Spleen (tissue), 11 donors: ENCODE data around the gene IGSF21. TPM values are rescaled to one million over a fixed set of nuclear protein-coding genes. Genes with fewer than 3 reads are reported as not detected.

ENCODE experiments used
- DNase-seq: peaks from one replicate; pipeline ENCODE4 v3.0.0-alpha.2; 2020
- H3K27ac ChIP-seq, 8 donors: fragments of 200-600 bp; sonication (generic) in 7 of 8; 1 replicate in 4 of 8; 2 replicates in 4 of 8; pipeline versions ENCODE4 v1.5.0 to v1.8.0; 2016 to 2021; ENCODE audit warnings: inconsistent platforms in 4 of 8, mild to moderate bottlenecking in 4 of 8, moderate library complexity in 1 of 8
- H3K27me3 ChIP-seq, 7 donors: fragments of 200-600 bp; sonication (generic) in 6 of 7; replicated peaks in 1 of 7; 1 replicate in 4 of 7; 2 replicates in 3 of 7; pipeline versions ENCODE4 v1.5.0 to v1.8.0; 2016 to 2021; ENCODE audit warnings: inconsistent platforms in 3 of 7, mild to moderate bottlenecking in 1 of 7
- H3K36me3 ChIP-seq, 6 donors: fragments of 200-600 bp; sonication (generic) in 5 of 6; 1 replicate in 4 of 6; 2 replicates in 2 of 6; pipeline versions ENCODE4 v1.5.0 to v1.8.0; 2016 to 2021; ENCODE audit warnings: inconsistent platforms in 2 of 6
- H3K4me1 ChIP-seq, 6 donors: fragments of 200-600 bp; sonication (generic) in 5 of 6; 1 replicate in 3 of 6; 2 replicates in 3 of 6; pipeline versions ENCODE4 v1.5.0 to v1.8.0; 2016 to 2021; ENCODE audit warnings: inconsistent platforms in 3 of 6
- H3K4me3 ChIP-seq, 8 donors: fragments of 200-600 bp; sonication (generic) in 7 of 8; 1 replicate in 4 of 8; 2 replicates in 4 of 8; pipeline versions ENCODE4 v1.5.0 to v1.8.0; 2016 to 2021; ENCODE audit warnings: inconsistent platforms in 4 of 8, mild to moderate bottlenecking in 4 of 8, moderate library complexity in 2 of 8
- H3K9me3 ChIP-seq, 8 donors: fragments of 200-600 bp; sonication (generic) in 7 of 8; 1 replicate in 4 of 8; 2 replicates in 4 of 8; pipeline versions ENCODE4 v1.5.0 to v1.8.0; 2016 to 2021; ENCODE audit warnings: inconsistent platforms in 4 of 8
- CTCF ChIP-seq, 11 experiments: fragments of 200-600 bp in 7 of 11; fragments of 450-650 bp in 4 of 11; sonication (generic) in 4 of 11; IDR thresholded peaks in 8 of 11; conservative IDR thresholded peaks in 3 of 11; 1 replicate in 7 of 11; 2 replicates in 4 of 11; pipeline versions ENCODE4 v1.4.0 to v1.8.0; 2016 to 2021; ENCODE audit warnings: antibody characterized with exemption in 11 of 11, inconsistent platforms in 4 of 11, mild to moderate bottlenecking in 1 of 11
- POLR2A ChIP-seq, 3 donors: fragments of 450-650 bp; IDR thresholded peaks; one replicate each; pipeline ENCODE4 v1.5.1; 2017; ENCODE audit warnings: antibody characterized with exemption in 3 of 3, mild to moderate bottlenecking in 1 of 3
- POLR2AphosphoS5 ChIP-seq, 3 donors: sonication (generic); formaldehyde crosslinking; IDR thresholded peaks; one replicate each; pipeline ENCODE4 v1.5.1; 2017; ENCODE audit warnings: antibody characterized with exemption in 3 of 3
- WGBS, 5 donors: extraction: QIAGEN DNeasy Blood & Tissue Kit in 3 of 5; methylation state at CpG; one replicate each; pipeline versions ENCODE4 v1.1.5 to v1.1.7; 2013 to 2018; 5-methylcytosine and 5-hydroxymethylcytosine counted together
- intact Hi-C: fragments of 100-400 bp; cut with DNase I; formaldehyde crosslinking; loops from one replicate; pipeline ENCODE4 v1.15.0; 2023; ENCODE audit warnings: low total_unique reads
- polyA plus RNA-seq, 3 donors: library from polyadenylated mRNA; stranded (reverse); fragments of 200-250 nt; gene quantifications; one replicate each; pipeline ENCODE4 v1.2.1, GENCODE V29; 2013
- total RNA-seq, 7 donors: library from RNA; depleted of rRNA in 3 of 7; stranded (reverse); fragments of >200 nt in 3 of 7; fragmentation: NEBNext Ultra II Directional in 4 of 7; extraction: Animal tissue kit (Norgen Biotek cat#: 25700) in 4 of 7; gene quantifications; one replicate each; pipeline versions ENCODE4 v1.1.0 to v1.2.1, GENCODE V29; 2016 to 2021
- donor health status: healthy with polysubstance abuse.
- donor health status: DM: no; HTN: no; CAD: no; lungs with moderate emphysema.
- donor health status: DM: no; HTN: no; CAD: no.
- donor health status: Bipolar disorder and iron deficiency.
- donor health status: healthy.
- donor health status: DM: no; HTN: no; CAD: no.
- donor health status: DM: yes; HTN: yes; CAD: no.

IGSF21 gene
- total and polyA plus RNA-seq, 10 donors = 1.6 to 35.0 (median 20.6) TPM

- Histone ChIP-seq H3K27ac (no peak overlapping the region), H3K36me3 (no peaks in the 10 kb centered on the region), H3K4me1 (no peaks in the 10 kb centered on the region), H3K4me3 (no peak overlapping the region), H3K27me3 (peaks cover 0 to 78% (median 4%) of the 10 kb centered on the region in 7 donors), H3K9me3 (no peaks in the 10 kb centered on the region)
- no peak for DNase-seq
- intact Hi-C loops = no loop called here
- TF ChIP-seq POLR2AphosphoS5 (IDR thresholded peaks at IDR 0.05) = no peak
- TF ChIP-seq CTCF (IDR thresholded peaks at IDR 0.05 in 8 of 11, conservative IDR thresholded peaks at IDR 0.05 in 3 of 11) = no peak
- TF ChIP-seq POLR2A (IDR thresholded peaks at IDR 0.05) = no peak
- 43 to 53% (median 51%) methylated on average over 10 to 13 of the region's 13 CpGs for WGBS, 5 donors
These were observed 175.4 kb downstream of the IGSF21 start for GRCh38 chr1:18282851-18283600.

- DNase-seq = no peak
- intact Hi-C loops = no loop called here
- no peak overlapping the region for H3K4me3 ChIP-seq
- no peak overlapping the region for H3K27ac ChIP-seq
- 54 to 59% (median 55%) methylated on average over 13 of the region's 13 CpGs for whole genome bisulfite sequencing, 5 donors
- H3K36me3 ChIP-seq = no peaks in the 10 kb centered on the region
- TF ChIP-seq POLR2AphosphoS5 (IDR thresholded peaks at IDR 0.05) (no peak), POLR2A (IDR thresholded peaks at IDR 0.05) (no peak)
- H3K27me3 ChIP-seq = peaks cover 0 to 83% (median 4%) of the 10 kb centered on the region in 7 donors
- no peaks in the 10 kb centered on the region for H3K9me3 ChIP-seq
- no peaks in the 10 kb centered on the region for H3K4me1 ChIP-seq
These were observed 176.2 kb downstream of the IGSF21 start for GRCh38 chr1:18283601-18284385.

- Histone ChIP-seq H3K4me3 (no peak overlapping the region), H3K27me3 (peaks cover 0 to 87% (median 4%) of the 10 kb centered on the region in 7 donors), H3K27ac (no peak overlapping the region), H3K4me1 (no peaks in the 10 kb centered on the region), H3K36me3 (no peaks in the 10 kb centered on the region), H3K9me3 (no peaks in the 10 kb centered on the region)
- DNase-seq = no peak
- intact Hi-C loops = no loop called here
- TF ChIP-seq POLR2A (IDR thresholded peaks at IDR 0.05) (no peak), POLR2AphosphoS5 (IDR thresholded peaks at IDR 0.05) (no peak), CTCF (IDR thresholded peaks at IDR 0.05 in 8 of 11, conservative IDR thresholded peaks at IDR 0.05 in 3 of 11) (no peak)
- 63 to 66% (median 65%) methylated on average over 11 of the region's 11 CpGs for WGBS, 5 donors
These were observed 177.4 kb downstream of the IGSF21 start for GRCh38 chr1:18284805-18285537.

- Histone ChIP-seq H3K27ac (no peak overlapping the region), H3K27me3 (peaks cover 0 to 87% (median 4%) of the 10 kb centered on the region in 7 donors), H3K36me3 (no peaks in the 10 kb centered on the region), H3K4me1 (no peaks in the 10 kb centered on the region), H3K4me3 (no peak overlapping the region), H3K9me3 (no peaks in the 10 kb centered on the region)
- WGBS, 5 donors = 83 to 90% (median 88%) methylated on average over 7 of the region's 7 CpGs
- no peak for DNase-seq
- intact Hi-C loops = no loop called here
- TF ChIP-seq POLR2A (IDR thresholded peaks at IDR 0.05) (no peak), POLR2AphosphoS5 (IDR thresholded peaks at IDR 0.05) (no peak), CTCF (IDR thresholded peaks at IDR 0.05 in 8 of 11, conservative IDR thresholded peaks at IDR 0.05 in 3 of 11) (no peak)
These were observed 177.9 kb downstream of the IGSF21 start for GRCh38 chr1:18285538-18285924.
